ENCODE results near the gene GMDS. TPM values are rescaled to one million over a fixed set of nuclear protein-coding genes. Genes with fewer than 3 reads are reported as not detected.

Gene GMDS
- total RNA-seq, 1 experiment from 2014 or later = 27.6 TPM

DNA sequence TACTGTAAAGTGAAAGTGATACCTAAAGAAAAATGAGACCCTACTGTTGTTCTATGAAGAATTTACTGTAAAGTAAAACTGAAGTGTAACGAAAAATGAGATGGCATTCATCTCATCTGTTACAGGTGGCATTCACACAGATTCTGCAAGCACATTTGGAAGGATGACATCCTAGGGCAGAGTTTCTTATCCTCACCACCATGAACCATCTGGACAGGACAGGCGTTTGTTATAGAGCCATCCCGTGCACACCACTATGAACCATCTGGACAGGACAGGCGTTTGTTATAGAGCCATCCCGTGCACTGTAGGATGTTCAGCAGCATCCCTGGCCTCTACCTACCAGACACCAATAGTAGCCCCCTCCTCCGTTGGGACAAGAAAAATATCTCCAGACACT, 294.8 kb downstream of the GMDS start:
- no peak overlapping the region for H3K56ac ChIP-seq (ENCODE audit: insufficient read length, low read depth, low read length)
- H4K20me1 ChIP-seq (ENCODE audit: control insufficient read depth, insufficient read depth, insufficient read length) = no peaks in the 10 kb centered on the region
- no peaks in the 10 kb centered on the region; a peak in 1 of 7 replicates for H3K36me3 Mint-ChIP-seq (ENCODE audit: insufficient read depth in 1 of 3, low read depth in 3 of 3)
- no peak overlapping the region for H3K4me3 Mint-ChIP-seq
- H2BK120ac ChIP-seq (ENCODE audit: low read depth, low read length, poor library complexity, severe bottlenecking) = no peak overlapping the region
- H3K23ac ChIP-seq (ENCODE audit: insufficient read length, low read depth, low read length) = no peak overlapping the region
- H4K91ac ChIP-seq (ENCODE audit: insufficient read length, low read depth, low read length) = no peak overlapping the region
- H3K4me1 Mint-ChIP-seq = peaks cover under 1 to 1% of the 10 kb centered on the region in 2 experiments
- H3K79me2 ChIP-seq (ENCODE audit: insufficient read depth, low read length) = no peaks in the 10 kb centered on the region
- H2BK12ac ChIP-seq (ENCODE audit: insufficient read length, low read depth, low read length) = no peak overlapping the region
- H4K5ac ChIP-seq (ENCODE audit: insufficient read length, low read depth, low read length) = no peak overlapping the region
- H4K8ac ChIP-seq (replicated peaks; ENCODE audit: insufficient read length, low read depth, low read length) = no peak overlapping the region
- no peak overlapping the region for H2AFZ ChIP-seq (ENCODE audit: low read length)
- H3K23me2 ChIP-seq (ENCODE audit: insufficient read length, low read depth, low read length, poor library complexity, severe bottlenecking) = no peaks in the 10 kb centered on the region
- no peak overlapping the region for H3K9ac ChIP-seq (ENCODE audit: extremely low read depth, insufficient read length, low read length)
- H2BK5ac ChIP-seq (ENCODE audit: insufficient read length, low read length) = no peak overlapping the region
- H3K79me1 ChIP-seq (ENCODE audit: insufficient read depth, low read depth, low read length, poor library complexity, severe bottlenecking) = no peaks in the 10 kb centered on the region
- no peak overlapping the region for H3K18ac ChIP-seq (ENCODE audit: insufficient read length, low read depth, low read length)
- H3K4me2 ChIP-seq (ENCODE audit: insufficient read depth, insufficient read length, low read length) = no peak overlapping the region
- no peaks in the 10 kb centered on the region for H3K27me3 ChIP-seq (ENCODE audit: insufficient read depth, low read length)
- H3K27me3 Mint-ChIP-seq (ENCODE audit: low read depth) = no peaks in the 10 kb centered on the region
- H3K4me1 ChIP-seq (ENCODE audit: insufficient read depth, low read length) = no peaks in the 10 kb centered on the region
- TF ChIP-seq, protein P1, sequence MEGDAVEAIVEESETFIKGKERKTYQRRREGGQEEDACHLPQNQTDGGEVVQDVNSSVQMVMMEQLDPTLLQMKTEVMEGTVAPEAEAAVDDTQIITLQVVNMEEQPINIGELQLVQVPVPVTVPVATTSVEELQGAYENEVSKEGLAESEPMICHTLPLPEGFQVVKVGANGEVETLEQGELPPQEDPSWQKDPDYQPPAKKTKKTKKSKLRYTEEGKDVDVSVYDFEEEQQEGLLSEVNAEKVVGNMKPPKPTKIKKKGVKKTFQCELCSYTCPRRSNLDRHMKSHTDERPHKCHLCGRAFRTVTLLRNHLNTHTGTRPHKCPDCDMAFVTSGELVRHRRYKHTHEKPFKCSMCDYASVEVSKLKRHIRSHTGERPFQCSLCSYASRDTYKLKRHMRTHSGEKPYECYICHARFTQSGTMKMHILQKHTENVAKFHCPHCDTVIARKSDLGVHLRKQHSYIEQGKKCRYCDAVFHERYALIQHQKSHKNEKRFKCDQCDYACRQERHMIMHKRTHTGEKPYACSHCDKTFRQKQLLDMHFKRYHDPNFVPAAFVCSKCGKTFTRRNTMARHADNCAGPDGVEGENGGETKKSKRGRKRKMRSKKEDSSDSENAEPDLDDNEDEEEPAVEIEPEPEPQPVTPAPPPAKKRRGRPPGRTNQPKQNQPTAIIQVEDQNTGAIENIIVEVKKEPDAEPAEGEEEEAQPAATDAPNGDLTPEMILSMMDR (conservative IDR thresholded peaks at IDR 0.05) = no peak
- no peak overlapping the region; a peak in 1 of 7 replicates for H3K27ac Mint-ChIP-seq
- H2BK15ac ChIP-seq (ENCODE audit: low read depth, low read length) = no peak overlapping the region
- no peak overlapping the region for H3T11ph ChIP-seq (ENCODE audit: low read length)
- H2BK20ac ChIP-seq (ENCODE audit: low read depth, low read length, poor library complexity, severe bottlenecking) = no peak overlapping the region
- H3K9me3 Mint-ChIP-seq = no peaks in the 10 kb centered on the region
- no CpG with 5 or more reads among the region's 6 CpGs for WGBS (ENCODE audit: extremely low coverage, insufficient read length, low lambda C conversion rate)
- no peak overlapping the region for H2AK5ac ChIP-seq (ENCODE audit: insufficient read length, low read length)
- H3K4ac ChIP-seq (ENCODE audit: low read depth, low read length) = no peak overlapping the region
- H3K27ac ChIP-seq (ENCODE audit: insufficient read length, low read depth, low read length) = no peak overlapping the region
- no peak overlapping the region for H3K14ac ChIP-seq (ENCODE audit: insufficient read depth, low read length)
- H3K9me3 ChIP-seq (ENCODE audit: control insufficient read depth, low read depth, low read length) = no peaks in the 10 kb centered on the region
- no peak for DNase-seq
